Iris pigment epithelial cell (primary cell): ENCODE results near the gene RNF167.

ENCODE experiments used
- DNase-seq: peaks from one replicate; pipeline ENCODE4 v3.0.0-alpha.2; 2011; ENCODE audit warnings: low read depth

The RNF167 gene

GRCh38 chr17:4953451-4953961 lies 13.4 kb downstream of the RNF167 start:
- peak; percentile 81 for DNase-seq

- no peak for DNase-seq
Measured at GRCh38 chr17:4955091-4955490, 15.0 kb downstream of the RNF167 start.

GRCh38 chr17:4956493-4957061 lies 16.5 kb downstream of the RNF167 start:
- no peak for DNase-seq

GRCh38 chr17:4958102-4958501 lies 18.0 kb downstream of the RNF167 start:
- DNase-seq, result no peak

GRCh38 chr17:4959261-4959965 lies 19.3 kb downstream of the RNF167 start:
- no peak for DNase-seq

GRCh38 chr17:4960279-4960922 lies 20.3 kb downstream of the RNF167 start:
- no peak for DNase-seq

- DNase-seq, result no peak
Measured at GRCh38 chr17:4965311-4965986, 25.4 kb downstream of the RNF167 start.

- DNase-seq, result peak; percentile 100
Measured at GRCh38 chr17:4966844-4967538, 26.9 kb downstream of the RNF167 start.

GRCh38 chr17:4967539-4968485 lies 27.7 kb downstream of the RNF167 start, which contains the start of gene SPAG7:
TSS of gene SPAG7 (minus strand) at chr17:4967817. CDS start at chr17:4967804, 13 bp downstream.
- DNase-seq, result peak; percentile 98

GRCh38 chr17:4968486-4969046 lies 28.5 kb downstream of the RNF167 start:
- no peak for DNase-seq

- peak; percentile 97 for DNase-seq
Measured at GRCh38 chr17:4969047-4969550, 29.0 kb downstream of the RNF167 start.

GRCh38 chr17:4969551-4970173 lies 29.6 kb downstream of the RNF167 start:
- peak; percentile 57 for DNase-seq

- no peak for DNase-seq
Measured at GRCh38 chr17:4970273-4970672, 30.2 kb downstream of the RNF167 start.

- no peak for DNase-seq
Measured at GRCh38 chr17:4971826-4972225, 31.8 kb downstream of the RNF167 start.

GRCh38 chr17:4972322-4972721 lies 32.3 kb downstream of the RNF167 start:
- DNase-seq, result no peak

- no peak for DNase-seq
Measured at GRCh38 chr17:4972752-4973151, 32.7 kb downstream of the RNF167 start.

- DNase-seq, result no peak
Measured at GRCh38 chr17:4973256-4974114, 33.4 kb downstream of the RNF167 start.

- DNase-seq, result no peak
Measured at GRCh38 chr17:4974115-4974670, 34.1 kb downstream of the RNF167 start.
